GM19025 (cell line): Measurements from ENCODE around the gene CHTF8.
A peak's percentile ranks its signal among the peaks of the same experiment; 100 is the strongest.
"Not testable (repeated sequence)": the region's sequence is repeated elsewhere in the genome, so short reads cannot be mapped to it uniquely, and the experiment has no call there.

ENCODE experiments used
- ATAC-seq: cut with Tn5 transposase; IDR thresholded peaks from one replicate; pipeline ENCODE4 v1.9.1; 2021; ENCODE audit warnings: mild to moderate bottlenecking, low read depth, moderate library complexity; ENCODE audit not compliant: unreplicated experiment

Gene CHTF8

GRCh38 chr16:69132424-69133252 is at the start of gene CHTF8, which contains the start of gene UTP4:
Gene CHTF8 (minus strand): TSS chr16:69132588. CDS start chr16:69121458, 11,130 bp downstream.
Gene UTP4 (plus strand): TSS chr16:69132649. CDS start chr16:69133460, 811 bp downstream.
- ATAC-seq = peak; percentile 93

GRCh38 chr16:69180011-69180338 is 47.6 kb upstream of the CHTF8 start:
- ATAC-seq = no peak

DNA sequence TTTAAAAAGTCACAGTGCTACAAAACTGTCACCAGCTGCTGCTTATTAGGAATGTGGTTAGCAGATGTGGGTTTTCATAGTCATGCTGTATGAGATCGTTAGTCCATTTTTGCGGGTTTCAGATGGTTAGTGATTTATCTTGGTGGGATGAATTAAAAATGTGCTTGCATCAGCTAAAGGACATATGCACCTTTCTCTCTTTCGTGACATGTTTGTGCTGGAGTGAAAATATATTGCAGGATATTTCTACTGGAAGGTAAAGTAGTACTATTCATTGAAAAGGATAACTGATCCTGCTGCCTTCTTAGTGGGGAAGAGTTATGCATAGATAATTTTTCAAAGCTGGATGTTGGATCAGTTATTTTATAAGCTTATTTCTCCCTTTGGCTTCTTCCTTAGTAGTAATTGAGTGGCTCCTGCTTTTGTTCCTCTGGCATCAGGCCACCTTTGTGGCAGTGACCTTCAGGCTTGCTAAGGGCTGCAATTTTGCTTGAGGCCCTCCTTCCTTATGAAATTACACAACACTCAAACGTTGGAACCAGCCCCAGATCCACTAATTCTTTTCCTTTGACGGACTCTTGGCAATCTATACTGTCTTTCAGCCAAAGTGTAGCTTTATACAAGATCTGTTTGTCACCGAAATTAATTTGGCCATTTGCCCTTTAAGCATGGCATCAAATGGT is 47.1 kb upstream of the CHTF8 start:
- ATAC-seq = no peak

DNA sequence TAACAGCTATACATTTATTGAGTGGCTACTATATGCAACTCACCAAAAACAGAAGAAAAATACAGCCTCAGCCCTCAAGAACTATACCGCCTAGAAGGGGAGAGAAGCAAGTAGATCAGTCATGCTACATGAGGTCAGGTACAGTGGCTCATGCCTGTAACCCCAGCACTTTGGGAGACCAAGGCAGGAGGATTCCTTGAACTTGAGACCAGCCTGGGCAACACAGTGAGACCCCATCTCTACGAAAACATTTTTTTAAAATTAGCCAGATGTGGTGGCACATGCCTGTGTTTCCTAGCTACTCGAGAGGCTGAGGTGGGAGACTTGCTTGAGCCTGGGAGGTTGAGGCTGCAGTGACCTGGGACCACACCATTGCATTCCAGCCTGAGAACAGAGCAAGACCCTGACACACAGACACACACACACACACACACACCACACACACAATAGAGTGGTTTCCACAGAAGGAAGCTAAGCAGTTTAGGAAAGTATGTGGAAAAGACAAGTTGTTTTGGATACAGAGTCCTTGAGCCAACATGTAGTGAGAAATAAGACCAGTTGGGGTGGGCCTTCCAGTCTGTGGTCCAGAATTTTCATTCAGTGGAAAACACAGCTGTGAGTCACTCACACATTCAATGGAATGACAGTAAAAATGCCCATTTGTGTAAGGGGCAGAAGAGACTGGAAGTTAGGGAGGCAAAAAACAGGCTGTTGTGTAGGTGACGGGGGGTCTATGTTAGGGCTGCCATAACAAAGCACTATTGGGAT is 43.8 kb upstream of the CHTF8 start:
- no peak for ATAC-seq

DNA sequence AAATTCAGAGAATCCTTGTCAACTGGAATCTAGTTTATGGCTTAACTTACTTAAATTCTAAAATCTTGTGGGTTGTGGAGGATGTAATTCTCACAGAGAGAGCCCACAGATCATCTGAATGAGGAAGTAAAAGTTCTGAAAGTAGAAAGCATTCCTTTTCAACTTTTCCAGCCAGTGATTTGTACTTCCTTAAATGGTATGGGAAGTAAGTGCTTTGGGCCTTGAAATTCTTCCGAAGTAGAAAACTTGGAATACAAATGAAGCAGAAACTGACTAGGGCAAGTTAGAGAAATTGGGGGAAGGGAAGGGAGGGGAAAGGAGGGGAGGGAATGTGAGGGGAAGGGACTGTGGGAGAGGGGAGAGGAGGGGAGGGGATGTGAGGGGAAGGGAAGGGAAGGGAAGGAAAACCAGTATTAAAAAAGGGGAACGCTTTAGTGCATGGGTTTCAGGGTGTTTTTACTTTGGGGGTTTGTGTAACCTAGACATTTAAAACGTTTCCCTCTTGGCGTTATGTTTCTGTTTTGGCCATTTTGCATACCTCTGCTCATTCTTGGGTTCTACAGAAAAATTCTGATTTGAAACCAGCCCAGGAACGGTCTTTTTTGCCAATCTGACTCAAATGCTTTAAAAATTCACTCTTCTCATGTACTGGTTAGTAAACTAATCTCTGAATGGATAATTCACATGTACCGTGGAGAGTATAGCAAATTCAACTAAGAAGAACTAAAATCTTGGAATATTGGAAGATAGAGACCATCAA is 39.1 kb upstream of the CHTF8 start:
- no peak for ATAC-seq

DNA sequence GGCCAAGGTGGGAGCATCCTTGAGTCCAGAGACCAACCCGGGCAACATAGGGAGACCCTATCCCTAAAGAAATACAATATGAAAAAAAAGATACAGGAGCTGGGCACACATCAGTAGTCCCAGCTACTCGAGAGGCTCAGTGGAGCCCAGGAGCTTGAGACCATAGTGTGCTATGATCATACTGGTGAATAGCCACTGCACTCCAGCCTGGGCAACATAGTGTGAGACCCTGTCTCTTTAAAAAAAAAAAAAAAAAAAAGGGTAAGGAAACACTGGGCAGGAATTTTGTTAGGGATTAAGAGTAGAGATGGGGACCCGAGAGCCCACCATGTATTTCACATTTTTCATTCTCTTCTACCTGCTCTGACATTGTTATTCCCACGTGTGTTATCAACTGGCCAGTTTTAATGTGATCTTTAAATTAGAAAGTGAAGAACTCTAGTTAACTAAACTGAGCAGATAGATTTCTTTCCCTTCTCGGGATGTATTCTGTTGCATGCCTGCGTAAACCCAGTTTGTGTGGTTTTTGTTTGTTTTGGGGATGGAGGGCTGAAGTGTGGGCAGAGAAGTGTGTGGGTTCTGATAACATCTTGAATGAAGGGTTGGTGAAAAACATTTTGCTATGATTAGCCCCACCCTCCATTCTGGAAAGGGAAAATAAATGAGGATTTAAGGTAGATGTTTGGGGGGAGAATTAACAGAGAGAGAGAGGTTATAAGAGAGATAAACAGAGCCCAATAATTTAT is 37.4 kb upstream of the CHTF8 start:
- no peak for ATAC-seq

- no peak for ATAC-seq
Observed at GRCh38 chr16:69169051-69169450, 36.7 kb upstream of the CHTF8 start.

- no peak for ATAC-seq
Observed at GRCh38 chr16:69166946-69167930, 34.9 kb upstream of the CHTF8 start.

DNA sequence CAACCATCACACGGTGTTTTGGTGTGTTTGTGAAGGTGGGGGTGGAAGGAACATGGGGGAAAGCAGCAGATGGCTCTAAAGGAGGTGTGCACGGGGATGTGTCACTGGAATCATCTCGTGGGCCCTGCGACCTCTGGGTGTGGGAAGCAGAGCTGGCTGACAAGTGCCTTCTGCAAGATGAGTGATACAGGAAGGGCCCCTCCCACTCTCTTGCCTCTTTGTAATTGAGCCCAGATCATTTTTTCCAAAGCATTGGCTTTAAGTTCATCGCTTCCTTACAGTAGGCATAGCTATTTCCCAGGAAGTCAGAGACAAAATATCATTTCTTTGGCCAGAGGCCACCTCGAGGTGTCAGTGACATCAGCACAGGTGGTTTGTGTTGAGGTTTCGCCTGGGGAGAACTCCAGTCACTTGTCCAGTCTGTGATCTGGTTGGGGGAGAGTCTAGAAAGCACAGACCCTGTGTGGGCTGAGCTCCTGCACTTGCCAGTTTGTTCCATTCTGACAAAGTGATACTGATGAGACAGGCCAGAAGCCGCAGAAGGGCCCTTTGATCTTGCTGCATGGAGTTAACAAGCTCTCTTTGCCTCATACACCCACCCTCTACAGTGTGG is 33.9 kb upstream of the CHTF8 start:
- ATAC-seq = no peak

GRCh38 chr16:69165584-69165983 is 33.2 kb upstream of the CHTF8 start:
- no peak for ATAC-seq

DNA sequence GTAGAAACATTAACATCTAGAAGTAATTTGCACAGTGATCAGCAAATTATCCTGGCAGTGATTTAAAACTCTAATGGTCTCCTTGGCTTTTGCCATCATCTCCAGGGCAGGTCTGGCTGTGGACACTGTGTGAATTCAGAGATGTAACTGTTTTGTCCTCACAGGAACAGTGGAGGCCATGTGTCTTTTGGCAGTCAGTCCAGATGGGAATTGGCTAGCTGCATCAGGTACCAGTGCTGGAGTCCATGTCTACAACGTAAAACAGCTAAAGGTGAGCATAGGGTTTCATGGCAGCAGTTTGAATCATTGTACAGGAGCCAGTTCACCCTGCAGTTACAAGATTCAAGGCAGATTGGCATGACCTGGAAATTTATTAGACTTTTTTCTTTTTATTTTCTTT is 27.8 kb upstream of the CHTF8 start:
- no peak for ATAC-seq

- ATAC-seq = no peak
Observed at GRCh38 chr16:69157196-69157595, 24.8 kb upstream of the CHTF8 start.

DNA sequence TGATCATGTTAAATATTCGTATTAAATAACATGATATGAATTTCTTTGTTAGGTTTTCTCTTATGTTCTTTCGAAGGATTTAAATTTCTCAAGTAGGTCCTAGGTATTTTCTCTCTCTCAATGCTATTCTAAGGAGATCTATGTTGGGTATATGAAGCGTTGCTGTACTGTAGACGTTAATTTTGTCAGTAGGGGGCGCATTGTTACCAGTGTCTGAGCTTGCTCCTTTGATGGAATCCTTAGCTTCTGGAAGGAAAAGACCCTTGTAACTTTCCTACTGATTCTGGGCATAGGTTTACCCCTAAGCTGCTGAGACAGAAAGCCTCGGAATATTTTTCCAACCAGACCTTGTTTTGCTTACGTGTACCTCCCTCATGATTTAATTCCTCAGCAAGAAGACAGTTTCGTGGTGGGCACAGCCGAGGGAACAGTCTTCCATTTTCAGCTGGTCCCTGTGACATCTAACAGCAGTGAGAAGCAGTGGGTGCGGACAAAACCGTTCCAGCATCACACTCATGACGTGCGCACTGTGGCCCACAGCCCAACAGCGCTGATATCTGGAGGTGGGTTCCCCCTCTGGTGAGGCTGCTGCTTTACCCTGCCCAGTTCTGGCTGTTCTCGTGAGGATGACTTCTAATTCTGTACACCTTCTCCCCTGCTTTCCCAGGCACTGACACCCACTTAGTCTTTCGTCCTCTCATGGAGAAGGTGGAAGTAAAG is 17.9 kb upstream of the CHTF8 start:
- no peak for ATAC-seq

DNA sequence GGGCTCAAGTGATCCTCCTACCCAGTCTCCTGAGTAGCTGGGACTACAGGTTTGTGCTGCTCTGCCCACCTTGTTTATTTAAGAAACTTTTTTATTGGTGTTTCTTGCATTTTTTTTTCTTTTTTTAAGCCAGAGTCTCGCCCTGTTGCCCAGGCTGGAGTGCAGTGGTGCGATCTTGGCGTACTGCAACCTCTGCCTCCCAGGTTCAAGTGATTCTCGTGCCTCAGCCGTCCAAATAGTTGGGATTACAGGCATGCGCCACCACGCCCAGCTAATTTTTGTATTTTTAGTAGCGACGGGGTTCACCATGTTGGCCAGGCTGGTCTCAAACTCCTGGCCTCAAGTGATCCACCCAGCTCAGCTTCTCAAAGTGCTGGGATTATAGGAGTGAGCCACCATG is 17.2 kb upstream of the CHTF8 start:
- ATAC-seq = not testable (repeated sequence)

- ATAC-seq = no peak
Observed at GRCh38 chr16:69145658-69146057, 13.3 kb upstream of the CHTF8 start.

DNA sequence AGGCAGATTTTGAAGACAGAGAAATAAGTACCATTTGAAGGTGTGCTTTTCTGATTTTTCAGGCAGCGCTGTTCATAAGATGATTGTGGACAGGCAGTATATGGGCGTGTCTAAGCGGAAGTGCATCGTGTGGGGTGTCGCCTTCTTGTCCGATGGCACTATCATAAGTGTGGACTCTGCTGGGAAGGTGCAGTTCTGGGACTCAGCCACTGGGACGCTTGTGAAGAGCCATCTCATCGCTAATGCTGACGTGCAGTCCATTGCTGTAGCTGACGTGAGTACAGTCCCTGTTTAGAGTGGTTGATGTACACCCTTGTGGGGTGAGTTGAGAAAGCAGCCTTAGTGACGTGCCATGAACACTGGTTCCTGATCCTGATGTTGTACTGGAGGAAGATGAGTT is 10.7 kb upstream of the CHTF8 start:
- ATAC-seq = no peak

DNA sequence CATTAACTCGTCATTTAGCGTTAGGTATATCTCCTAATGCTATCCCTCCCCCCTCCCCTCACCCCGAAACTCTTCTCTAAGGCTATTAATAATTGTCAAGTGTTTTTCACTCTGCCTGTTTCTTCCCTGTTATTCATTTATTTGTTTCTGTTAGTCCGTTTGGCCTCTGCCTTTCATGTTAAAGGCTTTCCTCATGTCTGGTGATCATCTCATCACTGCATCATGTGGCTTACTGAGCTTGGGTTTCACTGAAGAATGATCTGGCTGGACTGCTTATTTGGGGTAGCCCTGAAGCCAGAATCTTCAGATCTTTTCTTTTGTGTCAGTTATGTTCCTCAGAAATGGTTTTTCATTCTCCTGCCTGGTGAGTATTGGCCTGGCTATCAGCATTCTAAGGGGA is 9.5 kb upstream of the CHTF8 start:
- no peak for ATAC-seq

- ATAC-seq = no peak
Observed at GRCh38 chr16:69141014-69141413, 8.6 kb upstream of the CHTF8 start.
